HFF-Myc (cell line): ENCODE data around the gene KIF9.

ENCODE experiments used
- DNase-seq: peaks from one replicate; pipeline ENCODE4 v3.0.0-alpha.2; 2011; ENCODE audit warnings: low read depth; ENCODE audit errors: extremely low read depth
- H3K4me3 ChIP-seq: replicated peaks from 2 replicates; pipeline ENCODE4 v1.5.1; 2011; ENCODE audit warnings: low read depth, mild to moderate bottlenecking, control low read depth, low read length
- TF ChIP-seq, protein P1 (sequence below): IDR thresholded peaks from 2 replicates; pipeline ENCODE4 v1.5.1; 2012; ENCODE audit warnings: mild to moderate bottlenecking, low read depth, low read length, control low read depth; ENCODE audit errors: missing control alignments

The KIF9 gene

DNA sequence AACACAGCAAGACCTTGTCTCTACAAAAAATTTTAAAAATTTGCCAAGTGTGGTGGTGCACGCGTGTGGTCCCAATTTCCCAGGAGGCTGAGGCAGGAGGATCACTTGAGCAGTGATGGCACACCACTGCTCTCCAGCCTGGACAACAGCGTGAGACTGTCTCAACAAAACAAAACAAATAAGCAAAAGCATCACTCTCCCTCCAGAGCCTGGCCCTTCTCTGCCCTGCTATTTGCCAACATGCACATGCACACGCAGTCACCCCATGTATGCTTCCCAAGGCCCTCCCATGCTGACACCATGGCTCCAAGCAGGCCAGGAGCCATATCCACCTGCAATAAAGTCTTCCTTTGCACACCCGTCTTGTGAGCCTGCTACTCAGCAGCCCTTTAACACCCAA is 2.1 kb downstream of the KIF9 start:
- H3K4me3 ChIP-seq: no peak overlapping the region
- DNase-seq: no peak
- TF ChIP-seq, protein P1, sequence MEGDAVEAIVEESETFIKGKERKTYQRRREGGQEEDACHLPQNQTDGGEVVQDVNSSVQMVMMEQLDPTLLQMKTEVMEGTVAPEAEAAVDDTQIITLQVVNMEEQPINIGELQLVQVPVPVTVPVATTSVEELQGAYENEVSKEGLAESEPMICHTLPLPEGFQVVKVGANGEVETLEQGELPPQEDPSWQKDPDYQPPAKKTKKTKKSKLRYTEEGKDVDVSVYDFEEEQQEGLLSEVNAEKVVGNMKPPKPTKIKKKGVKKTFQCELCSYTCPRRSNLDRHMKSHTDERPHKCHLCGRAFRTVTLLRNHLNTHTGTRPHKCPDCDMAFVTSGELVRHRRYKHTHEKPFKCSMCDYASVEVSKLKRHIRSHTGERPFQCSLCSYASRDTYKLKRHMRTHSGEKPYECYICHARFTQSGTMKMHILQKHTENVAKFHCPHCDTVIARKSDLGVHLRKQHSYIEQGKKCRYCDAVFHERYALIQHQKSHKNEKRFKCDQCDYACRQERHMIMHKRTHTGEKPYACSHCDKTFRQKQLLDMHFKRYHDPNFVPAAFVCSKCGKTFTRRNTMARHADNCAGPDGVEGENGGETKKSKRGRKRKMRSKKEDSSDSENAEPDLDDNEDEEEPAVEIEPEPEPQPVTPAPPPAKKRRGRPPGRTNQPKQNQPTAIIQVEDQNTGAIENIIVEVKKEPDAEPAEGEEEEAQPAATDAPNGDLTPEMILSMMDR: no peak

DNA sequence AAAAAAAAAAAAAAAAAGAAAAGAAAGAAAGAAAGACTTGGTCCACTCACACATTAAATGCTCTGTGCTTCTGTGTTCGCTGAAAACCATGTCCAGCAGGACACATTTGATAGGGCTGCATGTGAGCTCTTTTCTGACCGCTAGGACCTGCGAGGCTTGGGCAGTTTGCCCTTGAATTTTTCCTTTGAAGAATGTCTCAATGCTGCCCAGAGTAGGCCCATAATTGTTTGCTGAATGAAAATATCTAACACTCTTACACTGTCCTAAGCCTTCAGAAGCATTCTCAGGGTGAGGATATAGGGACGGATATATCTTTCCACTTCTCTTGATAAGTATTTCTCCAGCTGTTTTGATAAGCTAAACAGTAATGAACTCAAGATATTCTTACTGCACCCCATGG is 6.0 kb downstream of the KIF9 start:
- no peak for DNase-seq
- no peak overlapping the region for H3K4me3 ChIP-seq

DNA sequence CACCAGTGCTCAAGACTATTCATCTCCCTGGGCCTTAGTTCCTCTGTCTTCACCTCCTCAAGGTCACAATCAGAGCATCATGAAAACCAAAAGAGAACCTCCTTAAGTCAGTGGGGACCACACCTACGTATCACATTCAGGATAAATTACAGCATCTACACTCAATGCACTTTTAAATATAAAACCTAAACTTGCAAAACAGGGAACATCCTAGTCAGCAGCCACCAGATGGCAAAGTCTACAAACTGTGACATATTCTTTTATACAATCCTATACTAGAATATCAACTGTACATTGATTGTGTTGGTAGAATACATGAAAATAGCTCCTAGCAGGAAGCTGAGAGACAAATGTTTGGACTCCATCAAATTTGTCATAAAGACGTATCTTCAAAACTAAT is 7.9 kb downstream of the KIF9 start:
- no peak overlapping the region for H3K4me3 ChIP-seq
- TF ChIP-seq, protein P1: no peak
- DNase-seq: no peak

More for the DNA sequence above, 6.0 kb downstream of the KIF9 start:
- TF ChIP-seq, protein P1: no peak

DNA sequence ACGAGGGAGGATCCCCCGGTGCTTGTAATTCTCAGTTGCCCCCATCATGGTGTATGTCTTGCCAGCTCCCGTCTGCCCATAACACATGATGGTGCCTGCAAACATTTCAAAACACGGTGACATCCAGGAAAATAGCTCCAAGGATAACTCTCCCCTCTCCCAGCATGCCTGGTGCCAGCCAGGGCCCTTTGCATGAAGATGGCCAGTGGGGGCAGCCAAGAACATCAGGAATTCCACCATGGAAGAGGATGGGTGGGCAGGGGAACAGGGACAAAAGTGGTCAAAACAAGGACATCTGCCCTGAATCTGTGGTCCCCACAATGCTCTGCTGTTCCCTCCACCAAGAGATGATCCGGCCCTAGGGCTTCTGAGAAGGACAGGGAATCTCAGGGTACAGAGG is 9.0 kb downstream of the KIF9 start:
- TF ChIP-seq, protein P1: peak; percentile 19
- no peak overlapping the region for H3K4me3 ChIP-seq
- DNase-seq: no peak

DNA sequence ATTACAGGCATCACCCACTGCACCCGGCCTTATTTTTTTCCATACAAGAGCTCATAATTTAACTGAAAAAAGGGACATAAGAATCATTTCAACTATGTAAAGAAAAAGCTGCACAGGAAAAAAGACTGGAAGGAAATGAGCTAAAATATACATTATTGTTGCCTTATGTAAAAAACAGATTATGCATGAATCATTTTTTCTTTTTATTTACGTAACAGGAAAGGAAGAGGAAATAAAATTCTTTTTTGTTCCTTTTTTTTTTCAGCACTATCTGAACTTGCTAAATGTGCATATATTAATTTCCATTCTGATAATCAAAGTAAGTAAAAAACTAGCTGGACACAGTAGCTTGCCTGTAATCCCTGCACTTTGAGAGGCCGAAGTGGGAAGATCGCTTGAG is 12.1 kb downstream of the KIF9 start:
- H3K4me3 ChIP-seq: no peak overlapping the region
- DNase-seq: no peak
- TF ChIP-seq, protein P1: no peak

DNA sequence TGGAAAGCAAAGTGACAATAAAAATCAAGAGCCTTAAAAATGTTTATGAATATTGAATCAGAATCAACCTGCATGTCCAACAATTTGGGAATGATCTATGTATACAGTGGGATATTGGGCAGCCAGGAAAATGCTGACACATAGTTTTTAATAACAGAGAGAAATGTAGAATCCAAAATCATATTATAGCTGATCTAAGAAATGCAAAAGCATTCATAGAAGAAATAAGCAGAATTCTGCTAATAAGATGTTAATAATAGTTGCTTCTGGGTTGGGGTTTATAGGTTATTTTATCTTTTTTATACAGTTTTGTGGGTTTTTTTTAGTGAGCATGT is 15.1 kb downstream of the KIF9 start:
- TF ChIP-seq, protein P1: no peak
- DNase-seq: no peak
- H3K4me3 ChIP-seq: no peak overlapping the region

DNA sequence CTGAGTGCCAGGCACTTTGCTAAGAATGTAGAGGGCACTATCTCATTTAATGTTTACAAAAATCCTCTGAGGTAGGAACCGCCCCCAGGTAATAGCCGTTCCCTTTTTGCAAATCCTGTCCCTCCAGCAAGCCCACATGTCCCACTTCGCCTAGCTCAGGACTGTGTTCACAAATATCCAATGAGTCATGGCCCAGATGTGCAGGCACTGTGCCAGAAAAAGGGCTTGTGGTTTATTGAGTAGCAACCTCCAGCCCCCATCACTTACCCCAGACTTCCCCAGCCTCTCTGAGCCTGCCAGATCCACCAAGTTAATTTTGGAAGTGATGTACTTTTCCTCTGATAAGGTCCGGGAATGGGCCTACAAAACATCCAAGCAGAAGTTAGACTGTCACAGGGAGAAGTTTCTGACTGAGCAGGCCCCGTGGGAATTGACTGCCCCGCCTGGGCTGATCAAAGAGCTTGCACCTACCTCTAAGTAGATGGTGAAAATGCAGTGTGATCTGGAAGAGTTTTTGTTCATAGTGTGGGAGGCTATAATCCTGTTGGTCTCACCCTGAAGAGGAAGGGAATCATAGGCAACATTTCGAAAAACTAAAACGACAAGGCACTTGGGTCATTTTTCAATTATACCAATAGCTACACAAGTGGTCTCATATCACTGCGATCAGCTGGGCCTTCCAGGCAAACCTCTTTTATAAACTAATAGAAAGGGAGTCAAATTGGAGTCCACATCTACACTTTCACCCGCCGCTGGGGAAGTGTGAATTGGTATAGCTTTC is 15.7 kb downstream of the KIF9 start:
- TF ChIP-seq, protein P1: no peak
- DNase-seq: peak; percentile 98
- H3K4me3 ChIP-seq: no peak overlapping the region
